ENCODE measurements around the gene RPS6KC1.

DNA sequence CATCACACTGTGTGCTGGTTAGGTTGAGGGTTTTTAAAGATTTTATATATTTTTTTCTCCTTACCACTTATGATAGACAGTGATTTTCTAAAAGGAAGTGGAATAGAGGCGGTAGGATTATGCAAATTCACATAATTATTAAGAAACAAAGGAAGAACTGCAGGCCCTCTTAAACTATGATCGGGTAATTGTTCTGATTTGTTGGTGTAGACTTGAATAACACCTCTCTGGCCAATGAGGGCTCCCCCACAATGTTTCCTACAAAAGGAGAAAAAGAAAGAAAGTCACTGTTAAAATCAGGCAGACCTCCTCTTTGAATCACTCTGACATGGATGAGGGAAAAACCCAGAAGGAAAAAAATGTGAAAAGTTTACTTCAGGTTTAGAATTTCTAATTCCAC, 241.6 kb downstream of the RPS6KC1 start:
- TF ChIP-seq, protein P1, sequence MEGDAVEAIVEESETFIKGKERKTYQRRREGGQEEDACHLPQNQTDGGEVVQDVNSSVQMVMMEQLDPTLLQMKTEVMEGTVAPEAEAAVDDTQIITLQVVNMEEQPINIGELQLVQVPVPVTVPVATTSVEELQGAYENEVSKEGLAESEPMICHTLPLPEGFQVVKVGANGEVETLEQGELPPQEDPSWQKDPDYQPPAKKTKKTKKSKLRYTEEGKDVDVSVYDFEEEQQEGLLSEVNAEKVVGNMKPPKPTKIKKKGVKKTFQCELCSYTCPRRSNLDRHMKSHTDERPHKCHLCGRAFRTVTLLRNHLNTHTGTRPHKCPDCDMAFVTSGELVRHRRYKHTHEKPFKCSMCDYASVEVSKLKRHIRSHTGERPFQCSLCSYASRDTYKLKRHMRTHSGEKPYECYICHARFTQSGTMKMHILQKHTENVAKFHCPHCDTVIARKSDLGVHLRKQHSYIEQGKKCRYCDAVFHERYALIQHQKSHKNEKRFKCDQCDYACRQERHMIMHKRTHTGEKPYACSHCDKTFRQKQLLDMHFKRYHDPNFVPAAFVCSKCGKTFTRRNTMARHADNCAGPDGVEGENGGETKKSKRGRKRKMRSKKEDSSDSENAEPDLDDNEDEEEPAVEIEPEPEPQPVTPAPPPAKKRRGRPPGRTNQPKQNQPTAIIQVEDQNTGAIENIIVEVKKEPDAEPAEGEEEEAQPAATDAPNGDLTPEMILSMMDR (conservative IDR thresholded peaks at IDR 0.05; ENCODE audit: low read depth, low read length), result no peak
- TF ChIP-seq POLR2A (IDR thresholded peaks at IDR 0.05; ENCODE audit: low read depth, low read length), result no peak
- TF ChIP-seq FOS (IDR thresholded peaks at IDR 0.05; ENCODE audit: low read depth, low read length), result no peak
- TF ChIP-seq MAZ (IDR thresholded peaks at IDR 0.05; ENCODE audit: borderline replicate concordance, low read depth, low read length), result no peak
- TF ChIP-seq, protein P2, sequence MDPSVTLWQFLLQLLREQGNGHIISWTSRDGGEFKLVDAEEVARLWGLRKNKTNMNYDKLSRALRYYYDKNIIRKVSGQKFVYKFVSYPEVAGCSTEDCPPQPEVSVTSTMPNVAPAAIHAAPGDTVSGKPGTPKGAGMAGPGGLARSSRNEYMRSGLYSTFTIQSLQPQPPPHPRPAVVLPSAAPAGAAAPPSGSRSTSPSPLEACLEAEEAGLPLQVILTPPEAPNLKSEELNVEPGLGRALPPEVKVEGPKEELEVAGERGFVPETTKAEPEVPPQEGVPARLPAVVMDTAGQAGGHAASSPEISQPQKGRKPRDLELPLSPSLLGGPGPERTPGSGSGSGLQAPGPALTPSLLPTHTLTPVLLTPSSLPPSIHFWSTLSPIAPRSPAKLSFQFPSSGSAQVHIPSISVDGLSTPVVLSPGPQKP (IDR thresholded peaks at IDR 0.05; ENCODE audit: borderline replicate concordance, low read depth, low read length), result no peak
